Stimulated activated CD8-positive, alpha-beta memory T cell treated with anti-CD3 and anti-CD28 coated beads, Interleukin-7, amount 100 ng/mL, for 4 hours (primary cell): Measurements from ENCODE around the gene TMEM151B.
A peak's percentile ranks its signal among the peaks of the same experiment; 100 is the strongest.
"Not testable (repeated sequence)": the region's sequence is repeated elsewhere in the genome, so short reads cannot be mapped to it uniquely, and the experiment has no call there.

ENCODE experiments used
- DNase-seq, 2 donors: peaks; one replicate each; pipeline ENCODE4 v3.0.0-alpha.2; 2020; ENCODE audit warnings: low read depth in 2 of 2

Gene TMEM151B

DNA sequence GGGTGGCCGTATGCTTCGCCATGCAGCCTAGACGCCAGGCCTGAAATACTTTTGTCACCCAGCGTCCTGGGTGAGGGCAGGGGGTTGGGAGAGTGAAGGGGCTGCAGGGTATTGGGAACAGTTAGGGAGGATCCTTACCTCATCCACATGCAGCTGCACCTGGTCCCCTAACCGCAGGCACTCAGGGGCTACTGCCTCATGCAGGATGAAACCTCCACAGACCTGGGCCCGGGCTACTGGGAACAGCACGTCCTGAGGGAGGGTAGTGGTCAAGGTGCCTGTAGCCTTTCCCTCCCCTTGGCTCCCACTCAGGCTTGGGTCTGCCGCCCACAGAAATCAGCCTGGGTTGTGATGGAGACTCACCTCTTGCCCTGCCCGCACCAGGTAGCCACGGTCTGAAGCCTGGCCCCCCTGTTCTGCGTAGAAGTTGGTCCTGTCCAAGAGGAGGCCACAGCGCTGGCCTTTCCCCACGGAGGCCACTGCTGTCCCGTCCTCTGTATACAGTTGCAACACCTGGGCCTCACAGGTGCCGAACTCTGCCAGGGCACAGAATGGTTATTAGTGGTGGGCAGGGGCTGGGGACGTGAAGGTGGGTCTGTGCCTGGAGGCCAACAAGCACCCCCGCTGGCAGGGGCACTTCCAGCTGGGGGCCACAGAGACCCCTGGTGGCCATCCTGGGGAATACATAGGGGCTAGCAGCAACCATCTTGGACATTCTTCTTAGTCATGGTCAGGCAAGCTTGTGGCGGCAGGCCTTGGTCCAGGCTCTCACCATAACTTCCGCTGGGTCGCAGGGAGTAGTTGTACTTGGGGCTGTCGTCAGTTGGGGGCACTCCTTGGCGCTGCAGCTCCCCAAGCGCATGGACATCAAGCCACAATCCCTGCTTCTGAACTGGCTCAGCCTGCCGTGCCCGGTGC lies 34.3 kb downstream of the TMEM151B start:
- DNase-seq = peak in 1 of 2 donors; percentile 10

DNA sequence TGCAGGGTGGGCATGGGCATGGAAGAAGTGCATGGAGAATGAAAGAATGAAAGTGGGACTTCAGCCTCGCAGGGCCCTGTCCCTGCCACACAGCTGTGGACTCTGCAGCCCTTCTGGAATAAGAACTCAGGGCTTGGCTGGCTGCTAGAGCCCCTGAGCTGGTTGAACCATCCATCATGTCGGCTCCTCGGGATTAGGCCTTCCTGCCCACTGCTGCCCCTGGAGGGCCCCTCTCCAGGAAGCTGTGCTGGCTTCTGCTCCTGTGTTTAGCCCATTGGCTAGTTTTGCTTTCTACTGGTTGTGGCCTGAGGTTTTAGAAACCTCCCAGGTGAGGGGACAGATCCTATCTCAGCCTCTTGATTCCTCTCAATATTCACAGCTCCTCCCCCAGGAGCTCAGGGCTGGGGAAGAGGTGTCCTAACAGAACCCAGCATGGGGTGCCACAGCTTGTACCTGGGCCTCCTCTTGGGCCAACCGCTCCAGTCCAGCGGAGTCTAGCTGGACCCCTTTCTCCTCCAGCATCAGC lies 35.0 kb downstream of the TMEM151B start:
- no peak for DNase-seq

DNA sequence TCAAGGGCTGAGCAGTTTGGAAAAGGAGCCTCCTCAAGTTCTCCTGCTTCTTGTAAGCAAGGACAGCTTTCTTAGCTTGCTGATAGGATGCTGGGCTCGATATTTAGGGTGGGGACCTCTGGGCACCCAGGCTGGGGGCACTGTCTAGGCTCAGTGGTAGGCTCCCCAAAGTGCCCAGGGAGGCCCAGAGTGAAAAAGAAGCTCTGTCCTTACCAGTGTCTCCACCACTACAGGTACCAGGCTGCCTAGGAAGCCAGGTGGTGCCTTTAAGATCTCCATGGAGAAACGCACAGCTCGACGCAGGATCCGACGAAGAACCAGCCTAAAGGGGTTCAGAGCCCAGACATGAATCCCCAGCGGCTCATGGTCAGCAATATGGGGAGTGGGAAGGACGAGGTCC lies 36.5 kb downstream of the TMEM151B start:
- DNase-seq = no peak

DNA sequence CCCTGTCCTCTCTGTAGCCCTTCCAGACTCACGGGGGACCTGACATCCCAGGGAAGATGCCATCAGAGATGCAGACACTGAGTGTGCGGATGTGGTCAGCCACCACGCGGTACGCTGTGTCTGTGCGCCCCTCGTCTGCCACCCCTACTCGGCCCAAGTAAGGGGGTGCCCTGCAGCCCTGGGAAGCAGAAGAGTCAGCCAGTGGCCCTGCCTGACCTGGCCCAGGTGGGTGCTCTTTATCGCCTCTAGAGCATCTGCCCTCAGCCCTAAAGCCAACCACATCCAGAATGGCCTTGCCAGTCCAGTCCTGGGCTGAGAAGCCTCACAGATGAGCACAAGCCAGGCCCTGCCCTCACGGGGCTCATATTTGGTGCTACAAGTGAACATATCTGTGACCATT lies 37.0 kb downstream of the TMEM151B start:
- DNase-seq = no peak

DNA sequence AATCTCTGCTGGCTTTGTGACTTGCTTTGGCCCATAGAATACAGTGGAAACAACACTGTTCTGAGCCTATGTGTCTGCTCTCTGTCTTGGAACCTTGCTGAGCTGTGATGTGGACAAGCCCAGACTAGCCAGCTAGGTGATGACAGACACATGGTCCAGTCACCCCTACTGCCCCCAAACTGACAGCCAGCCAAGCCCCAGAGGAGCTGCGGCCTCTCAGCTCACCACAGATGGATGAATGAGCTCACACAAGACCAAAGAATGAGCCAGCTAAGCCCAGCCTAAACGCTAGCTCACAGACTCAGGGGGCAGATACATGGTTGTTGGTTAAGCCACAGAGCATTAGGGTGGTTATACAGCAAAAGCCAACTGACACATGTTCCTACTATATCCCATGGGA lies 38.8 kb downstream of the TMEM151B start:
- DNase-seq = no peak

DNA sequence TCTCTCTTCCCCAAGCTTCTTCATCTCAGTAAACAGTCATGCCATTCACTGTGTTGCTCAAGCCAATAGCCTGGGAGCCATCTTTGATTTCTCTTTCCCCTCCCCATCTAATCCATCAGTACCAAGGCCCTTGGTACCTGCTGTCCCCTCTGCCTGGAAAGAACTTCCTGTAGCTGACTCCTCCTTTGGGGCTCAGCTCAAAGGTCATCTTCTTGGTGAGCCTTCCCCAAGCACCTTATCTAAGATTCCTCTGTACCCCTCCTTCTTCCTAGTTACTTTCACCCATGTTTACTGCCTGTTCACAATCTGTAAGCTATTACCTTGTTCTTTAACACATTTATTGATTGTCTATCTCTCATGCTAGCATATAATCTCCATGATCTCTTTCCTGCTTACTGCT lies 39.4 kb downstream of the TMEM151B start:
- no peak for DNase-seq

DNA sequence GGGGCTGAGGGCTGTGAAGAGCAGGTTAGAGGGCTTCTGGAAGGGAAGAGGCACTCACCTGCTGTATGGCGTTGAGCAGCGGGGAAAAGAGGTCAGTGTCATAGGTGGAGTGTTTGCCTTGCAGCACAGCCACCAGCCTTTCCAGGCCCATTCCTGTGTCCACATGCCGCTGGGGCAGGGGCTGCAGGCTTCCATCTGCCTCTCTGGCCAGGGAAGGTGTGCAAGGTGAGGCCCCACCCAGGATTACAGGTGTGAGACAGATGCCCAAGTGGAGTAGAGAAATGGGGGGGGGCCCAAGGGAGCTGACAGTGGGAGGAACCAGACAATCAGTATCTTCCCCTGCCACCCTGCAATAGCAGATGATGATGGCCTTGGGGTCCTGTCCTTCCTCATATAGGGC lies 40.0 kb downstream of the TMEM151B start:
- no peak for DNase-seq

DNA sequence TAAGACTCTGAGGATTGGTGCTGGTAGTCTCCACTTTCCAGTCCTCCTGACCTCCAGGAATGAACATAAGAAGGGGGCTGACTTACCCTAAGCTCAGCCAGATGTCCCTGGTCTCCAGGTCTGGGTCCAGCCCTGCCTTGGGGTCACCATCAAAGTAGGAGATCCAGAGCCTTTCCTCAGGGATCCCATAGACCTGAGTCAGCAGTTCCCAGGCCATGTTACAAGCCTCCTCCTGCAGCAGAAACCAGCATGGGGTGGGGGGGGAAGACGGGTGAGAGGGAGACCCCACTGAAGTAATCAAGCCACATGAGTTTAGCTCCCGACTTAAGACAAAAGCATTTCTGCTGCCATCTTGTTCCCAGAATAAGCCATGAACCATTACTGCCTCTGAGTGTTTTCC lies 41.1 kb downstream of the TMEM151B start:
- no peak for DNase-seq

DNA sequence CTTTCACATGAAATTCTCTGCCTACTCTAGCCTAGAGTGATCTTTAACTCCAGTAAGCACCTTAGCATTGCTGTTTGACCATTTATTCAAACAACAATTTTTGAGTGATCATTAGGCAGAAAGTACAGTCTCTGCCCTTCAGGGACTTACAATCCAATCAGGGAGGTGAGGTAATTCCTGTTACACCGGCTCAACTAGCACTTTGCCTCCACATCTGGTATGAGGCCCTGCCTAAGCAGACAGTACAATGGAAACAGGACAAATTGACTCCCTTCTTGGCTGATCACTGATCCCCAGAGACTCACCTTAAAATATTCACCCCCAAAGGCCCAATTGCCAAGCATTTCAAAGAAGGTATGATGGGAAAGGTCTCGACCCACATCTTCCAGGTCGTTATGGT lies 41.5 kb downstream of the TMEM151B start:
- no peak for DNase-seq

DNA sequence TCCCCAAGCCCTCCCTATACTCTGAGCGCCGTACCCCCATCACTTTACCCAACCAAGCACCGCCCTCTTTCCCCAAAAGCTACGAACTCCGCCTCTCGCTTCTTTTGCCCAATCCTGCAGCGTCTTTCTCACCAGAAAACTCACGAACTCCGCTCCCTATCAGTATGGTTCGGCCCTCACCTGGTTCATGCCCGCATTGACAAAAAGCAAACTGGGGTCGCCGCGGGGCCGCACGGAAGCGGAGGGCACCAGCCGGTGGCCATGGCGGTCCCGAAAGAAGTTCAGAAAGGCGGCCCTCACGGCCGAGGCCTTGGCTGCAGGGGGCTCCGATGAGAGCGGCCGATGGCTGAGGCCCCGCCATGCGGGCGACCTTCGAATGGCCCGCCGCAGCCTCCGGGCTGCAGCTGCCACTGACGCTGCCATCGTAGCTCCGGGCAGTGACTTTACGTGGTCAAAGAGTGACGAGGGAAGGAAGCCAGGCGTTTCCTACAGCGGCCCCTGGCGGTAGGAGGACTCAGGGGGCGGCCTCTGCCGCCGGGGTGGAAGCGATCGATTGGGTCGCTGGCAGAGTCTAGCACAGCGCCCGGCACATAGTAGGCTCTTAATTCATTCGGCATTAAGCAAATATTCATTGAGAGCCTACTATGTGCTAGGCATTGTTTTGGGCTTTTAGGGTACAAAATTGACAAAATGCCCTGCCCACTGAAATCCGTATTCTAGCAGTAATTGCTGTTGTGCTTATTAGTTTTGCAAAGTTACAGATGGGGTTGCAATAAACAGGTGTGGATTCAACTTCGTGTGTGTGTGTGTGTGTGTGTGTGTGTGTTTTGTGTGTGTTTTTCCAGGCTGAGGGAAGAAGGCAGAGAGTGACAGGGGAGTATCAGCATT lies 42.9 kb downstream of the TMEM151B start, which contains the start of gene AARS2:
Gene AARS2 (minus strand): TSS at position 447 of the 888 bp plus-strand sequence. CDS start 24 bp downstream, at position 423.
- peak; percentile 82 to 85 for DNase-seq

DNA sequence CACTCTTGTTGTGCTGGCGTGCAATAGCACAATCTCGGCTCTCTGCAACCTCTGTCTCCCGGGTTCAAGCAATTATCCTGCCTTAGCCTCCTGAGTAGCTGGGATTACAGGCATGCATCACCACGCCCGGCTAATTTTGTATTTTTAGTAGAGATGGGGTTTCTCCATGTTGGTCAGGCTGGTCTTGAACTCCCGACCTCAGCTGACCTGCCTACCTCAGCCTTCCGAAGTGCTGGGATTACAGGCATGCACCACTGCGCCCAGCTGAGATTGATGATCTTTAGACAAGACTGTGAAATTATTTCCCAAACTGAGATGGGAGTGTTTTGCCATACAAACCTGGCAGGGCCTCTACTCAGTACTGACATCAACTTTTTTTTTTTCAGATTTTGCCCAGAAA lies 44.4 kb downstream of the TMEM151B start:
- DNase-seq = not testable (repeated sequence)

DNA sequence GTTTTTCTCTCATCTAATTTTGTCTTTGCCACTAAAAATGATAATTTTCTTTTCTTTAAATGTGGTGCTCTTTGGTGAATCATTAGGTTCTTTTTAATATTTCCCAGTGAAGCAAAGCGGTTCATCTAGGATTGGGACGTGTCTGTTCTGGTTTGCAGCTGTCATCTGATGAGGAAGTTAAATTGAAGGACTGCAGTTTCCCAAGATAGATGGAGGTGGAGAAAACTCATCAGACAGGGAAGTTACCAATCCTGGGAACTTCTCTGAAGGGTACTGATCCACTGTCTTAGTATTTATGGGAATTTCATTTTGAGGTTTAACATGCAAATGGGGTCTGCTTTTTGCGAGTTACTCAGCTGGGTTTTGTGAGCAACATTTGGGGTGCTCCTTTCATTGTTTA lies 45.3 kb downstream of the TMEM151B start:
- no peak for DNase-seq

DNA sequence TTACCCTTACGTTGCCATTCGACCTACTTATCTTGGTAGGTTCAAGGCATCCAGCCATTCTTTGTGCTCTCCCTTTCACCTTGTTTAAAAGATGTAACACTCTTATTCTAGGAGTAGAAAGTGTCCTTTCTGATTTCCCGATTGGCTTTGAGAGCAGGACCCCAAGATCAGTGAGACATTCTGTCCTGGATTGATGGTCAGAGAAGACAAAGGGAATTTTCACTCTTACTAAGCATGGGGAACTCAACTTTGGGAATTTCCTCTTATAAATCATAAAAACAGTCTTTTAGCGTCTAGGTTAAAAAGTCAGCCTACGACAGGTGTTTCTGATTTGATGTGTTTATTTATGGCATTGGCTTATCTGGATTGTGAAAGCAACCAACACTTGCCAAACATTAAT lies 45.7 kb downstream of the TMEM151B start:
- no peak for DNase-seq

DNA sequence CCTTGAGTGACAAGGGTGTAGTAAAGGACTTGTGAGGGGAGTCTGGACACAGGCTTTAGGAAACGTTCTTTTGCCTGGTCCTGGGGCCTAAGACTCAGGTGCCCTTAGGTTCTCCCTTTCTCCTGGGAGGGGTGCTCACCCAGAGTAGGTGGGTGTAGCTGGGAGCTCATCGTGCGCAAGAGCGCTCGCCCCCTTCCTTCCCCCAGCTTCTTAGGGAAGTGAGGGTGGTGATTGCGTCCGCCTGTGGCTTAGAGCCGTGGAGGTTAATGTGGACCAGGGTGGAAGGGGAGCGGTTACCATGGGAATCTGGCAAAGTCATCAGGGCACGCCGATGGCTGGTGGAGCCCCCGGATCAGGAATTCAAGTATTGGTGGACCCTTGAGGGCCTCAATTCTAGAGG lies 46.2 kb downstream of the TMEM151B start:
- no peak for DNase-seq

DNA sequence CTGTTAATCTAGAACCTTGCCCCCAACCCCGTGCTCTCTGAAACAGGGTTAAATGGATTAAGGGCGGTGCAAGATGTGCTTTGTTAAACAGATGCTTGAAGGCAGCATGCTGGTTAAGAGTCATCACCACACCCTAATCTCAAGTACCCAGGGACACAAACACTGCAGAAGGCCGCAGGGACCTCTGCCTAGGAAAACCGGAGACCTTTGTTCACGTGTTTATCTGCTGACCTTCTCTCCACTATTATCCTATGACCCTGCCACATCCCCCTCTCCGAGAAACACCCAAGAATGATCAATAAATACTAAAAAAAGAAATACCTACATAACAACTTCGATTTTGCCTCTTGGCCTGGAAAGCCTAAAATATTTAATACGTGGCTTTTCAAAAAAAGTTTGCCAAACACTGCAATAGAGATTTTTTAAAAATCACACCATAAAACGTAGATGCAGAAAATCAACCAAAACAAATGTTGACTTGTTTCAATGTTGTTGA lies 46.9 kb downstream of the TMEM151B start:
- not testable (repeated sequence) for DNase-seq

DNA sequence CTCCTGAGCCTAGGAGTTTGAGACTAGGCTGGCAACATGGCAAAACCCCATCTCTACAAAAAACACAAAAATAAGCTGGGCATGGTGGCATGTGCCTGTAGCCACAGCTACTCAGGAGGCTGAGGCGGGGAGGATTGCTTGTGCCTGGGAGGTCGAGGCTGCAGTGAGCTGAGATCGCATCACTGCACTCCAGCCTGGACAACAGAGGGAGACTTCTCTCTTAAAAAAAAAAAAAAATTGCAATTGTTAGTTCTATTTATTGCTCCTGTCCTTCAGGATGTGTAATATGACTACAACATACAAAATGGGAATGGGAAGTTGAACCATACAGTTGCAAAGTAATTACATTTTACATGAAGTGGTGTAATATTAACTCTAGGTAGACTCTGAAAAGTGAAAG lies 51.0 kb downstream of the TMEM151B start:
- no peak for DNase-seq

DNA sequence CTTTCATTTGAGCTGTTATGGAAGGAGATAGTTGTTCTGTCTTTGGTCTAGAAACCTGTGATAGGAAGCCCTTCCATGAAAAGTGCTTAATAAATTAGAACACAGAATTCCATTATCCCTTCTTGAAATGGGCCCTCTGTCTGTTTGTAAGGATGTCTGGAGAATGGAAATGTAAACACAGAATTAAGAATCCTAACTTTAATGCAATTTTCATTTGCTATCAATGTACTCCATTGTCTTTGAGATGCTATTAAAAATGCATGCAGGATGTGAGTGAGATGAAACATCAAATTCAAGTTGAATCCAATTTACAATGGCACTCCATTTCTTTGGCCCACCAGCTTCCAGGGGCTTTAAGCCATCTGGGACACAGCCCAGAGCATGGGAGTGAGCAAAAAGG lies 56.8 kb downstream of the TMEM151B start:
- DNase-seq = no peak

DNA sequence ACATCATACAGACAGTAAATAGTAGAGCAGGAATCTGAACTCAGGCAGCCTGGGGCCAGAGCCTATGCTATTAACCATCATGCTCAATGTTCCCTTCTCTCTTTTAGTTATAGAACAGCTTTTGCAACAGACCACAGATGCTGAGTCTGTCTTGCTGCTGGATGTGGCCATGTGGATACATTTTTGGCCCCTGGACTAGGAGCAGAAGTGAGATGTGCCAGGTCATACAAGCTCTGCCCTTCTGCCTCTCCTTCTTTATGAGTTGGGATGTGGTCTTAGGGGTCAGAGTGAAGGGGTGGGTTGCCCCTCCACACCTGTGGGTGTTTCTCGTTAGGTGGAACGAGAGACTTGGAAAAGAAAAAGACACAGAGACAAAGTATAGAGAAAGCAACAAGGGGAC lies 57.5 kb downstream of the TMEM151B start:
- DNase-seq = no peak

DNA sequence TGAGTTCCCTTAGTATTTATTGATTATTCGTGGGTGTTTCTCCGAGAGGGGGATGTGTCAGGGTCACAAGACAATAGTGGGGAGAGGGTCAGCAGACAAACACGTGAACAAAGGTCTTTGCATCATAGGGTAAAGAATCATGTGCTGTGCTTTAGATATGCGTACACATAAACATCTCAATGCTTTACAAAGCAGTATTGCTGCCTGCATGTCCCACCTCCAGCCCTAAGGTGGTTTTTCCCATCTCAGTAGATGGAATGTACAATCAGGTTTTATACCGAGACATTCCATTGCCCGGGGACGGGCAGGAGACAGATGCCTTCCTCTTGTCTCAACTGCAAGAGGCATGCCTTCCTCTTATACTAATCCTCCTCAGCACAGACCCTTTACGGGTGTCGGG lies 58.0 kb downstream of the TMEM151B start:
- not testable (repeated sequence) for DNase-seq

DNA sequence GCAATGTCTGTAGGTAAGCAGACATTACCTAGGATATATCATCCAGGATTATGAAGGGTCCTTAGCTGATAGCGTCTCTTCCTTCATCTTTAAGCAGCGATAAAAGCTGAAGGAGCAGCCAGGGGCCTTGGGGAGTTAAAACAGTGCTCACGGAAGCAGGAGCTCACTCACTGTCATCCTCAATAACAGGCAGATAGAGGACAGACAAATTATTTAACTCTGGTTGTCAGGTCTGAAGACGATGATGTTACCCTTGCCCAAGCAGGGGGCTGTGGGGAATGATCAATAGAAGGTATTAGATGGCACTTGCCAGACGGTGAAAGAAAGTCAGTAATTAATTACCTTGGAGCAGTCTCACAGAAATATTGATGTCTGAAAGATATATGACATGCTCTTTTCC lies 59.6 kb downstream of the TMEM151B start:
- DNase-seq = no peak

DNA sequence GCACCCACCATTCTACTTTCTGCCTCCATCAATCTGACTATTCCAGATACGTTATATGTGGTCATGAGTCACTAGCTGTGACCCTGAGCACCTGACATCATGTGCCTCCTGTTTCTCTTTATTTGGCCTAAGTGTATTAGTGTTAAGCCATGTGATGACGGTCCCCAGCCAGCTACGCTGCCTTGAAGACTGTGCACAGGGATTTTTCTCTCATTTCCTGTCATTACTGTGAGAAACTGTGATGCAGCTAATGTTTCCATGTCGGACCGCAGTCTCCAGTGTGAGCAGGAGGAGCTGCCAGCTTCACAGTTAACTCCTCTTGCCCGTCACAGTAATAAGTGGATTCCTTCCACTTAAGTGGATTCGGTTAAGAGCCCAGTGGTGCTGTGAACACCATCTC lies 62.3 kb downstream of the TMEM151B start:
- no peak for DNase-seq

DNA sequence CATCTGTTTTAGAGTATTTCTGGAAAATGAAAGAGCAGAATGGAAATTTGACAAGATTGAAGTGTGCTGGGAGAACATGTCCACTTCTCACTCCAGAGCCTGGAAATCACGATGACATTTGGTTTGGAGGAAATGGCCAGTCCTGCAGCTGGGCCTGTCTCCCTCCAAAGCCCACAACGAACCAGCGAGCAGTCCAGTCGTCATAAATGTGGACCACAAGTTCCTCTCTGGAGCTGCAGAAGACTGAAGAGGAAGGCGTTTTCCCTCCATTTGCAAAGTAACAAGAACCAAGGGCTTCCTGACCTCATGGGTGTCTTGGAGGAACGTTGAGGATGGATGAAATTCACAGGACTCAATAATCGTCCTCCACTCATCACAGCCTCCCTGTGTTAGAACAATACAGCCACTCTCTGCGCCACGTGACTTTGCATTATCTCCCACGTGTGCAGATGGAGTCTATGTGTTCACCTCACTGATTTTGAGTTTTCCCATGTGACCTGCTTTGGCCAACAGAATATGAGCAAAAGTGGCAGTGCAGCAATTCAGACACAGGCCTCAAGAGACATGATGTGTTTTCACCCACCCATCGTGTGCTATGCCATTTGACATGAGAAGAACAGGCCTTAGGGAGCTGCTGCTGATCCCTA lies 63.1 kb downstream of the TMEM151B start:
- DNase-seq = no peak
